Thymus (tissue), 11 donors: ENCODE measurements around the gene NTRK3. TPM values are rescaled to one million over a fixed set of nuclear protein-coding genes. Genes with fewer than 3 reads are reported as not detected.

Experiments used
- DNase-seq, 9 donors: peaks; one replicate each; pipeline ENCODE4 v3.0.0-alpha.2; 2013; ENCODE audit warnings: low spot score in 9 of 9, low read depth in 6 of 9, missing footprints in 1 of 9
- H3K27ac ChIP-seq, 2 donors: one replicate each; pipeline ENCODE4 v1.5.1; 2013; ENCODE audit warnings: control low read depth in 1 of 2, low read depth in 1 of 2, low read length in 1 of 2, mild to moderate bottlenecking in 1 of 2, moderate library complexity in 1 of 2
- H3K27me3 ChIP-seq, 2 donors: one replicate each; pipeline ENCODE4 v1.5.1; 2013; ENCODE audit warnings: low read length in 1 of 2; ENCODE audit not compliant: control insufficient read depth in 2 of 2, insufficient read depth in 1 of 2
- H3K36me3 ChIP-seq, 2 donors: one replicate each; pipeline ENCODE4 v1.5.1; 2013; ENCODE audit warnings: low read length in 1 of 2, mild to moderate bottlenecking in 1 of 2, moderate library complexity in 1 of 2; ENCODE audit not compliant: control insufficient read depth in 2 of 2, insufficient read depth in 2 of 2
- H3K4me1 ChIP-seq, 2 donors: one replicate each; pipeline ENCODE4 v1.5.1; 2013; ENCODE audit warnings: low read length in 2 of 2; ENCODE audit not compliant: control insufficient read depth in 2 of 2, insufficient read depth in 2 of 2
- H3K4me3 ChIP-seq, 2 donors: one replicate each; pipeline ENCODE4 v1.5.1; 2013; ENCODE audit warnings: low read length in 2 of 2, control low read depth in 1 of 2, mild to moderate bottlenecking in 1 of 2
- H3K9me3 ChIP-seq, 2 donors: one replicate each; pipeline ENCODE4 v1.5.1; 2013; ENCODE audit warnings: low read length in 1 of 2, mild to moderate bottlenecking in 1 of 2; ENCODE audit not compliant: control insufficient read depth in 2 of 2, insufficient read depth in 1 of 2
- WGBS: extraction: QIAGEN DNeasy Blood & Tissue Kit; methylation state at CpG from one replicate; pipeline ENCODE4 v1.1.7; 2013; 5-methylcytosine and 5-hydroxymethylcytosine counted together
- polyA plus RNA-seq: library from polyadenylated mRNA; stranded (reverse); fragments of 200-250 nt; gene quantifications from one replicate; pipeline ENCODE4 v1.2.3, GENCODE V29; 2013
- total RNA-seq: library from RNA; stranded (reverse); fragments of 120-200 nt; gene quantifications from one replicate; pipeline ENCODE4 v1.2.4, GENCODE V29; 2013
- donor health status: healthy.

NTRK3 gene
- total and polyA plus RNA-seq, 2 donors: 0.57 to 5.8 TPM

- DNase-seq: no peak
- no peak overlapping the region for H3K27ac ChIP-seq
- peaks cover 0 to 8% of the 10 kb centered on the region in 2 donors for H3K9me3 ChIP-seq
- WGBS: 88% methylated on average over 3 of the region's 3 CpGs
- no peaks in the 10 kb centered on the region for H3K4me1 ChIP-seq
- no peaks in the 10 kb centered on the region for H3K36me3 ChIP-seq
- no peaks in the 10 kb centered on the region for H3K27me3 ChIP-seq
- no peak overlapping the region for H3K4me3 ChIP-seq
Observed at GRCh38 chr15:87977907-87978306, 278.6 kb downstream of the NTRK3 start.

GRCh38 chr15:87976552-87976951 is 280.0 kb downstream of the NTRK3 start:
- no peaks in the 10 kb centered on the region for H3K4me1 ChIP-seq

DNA sequence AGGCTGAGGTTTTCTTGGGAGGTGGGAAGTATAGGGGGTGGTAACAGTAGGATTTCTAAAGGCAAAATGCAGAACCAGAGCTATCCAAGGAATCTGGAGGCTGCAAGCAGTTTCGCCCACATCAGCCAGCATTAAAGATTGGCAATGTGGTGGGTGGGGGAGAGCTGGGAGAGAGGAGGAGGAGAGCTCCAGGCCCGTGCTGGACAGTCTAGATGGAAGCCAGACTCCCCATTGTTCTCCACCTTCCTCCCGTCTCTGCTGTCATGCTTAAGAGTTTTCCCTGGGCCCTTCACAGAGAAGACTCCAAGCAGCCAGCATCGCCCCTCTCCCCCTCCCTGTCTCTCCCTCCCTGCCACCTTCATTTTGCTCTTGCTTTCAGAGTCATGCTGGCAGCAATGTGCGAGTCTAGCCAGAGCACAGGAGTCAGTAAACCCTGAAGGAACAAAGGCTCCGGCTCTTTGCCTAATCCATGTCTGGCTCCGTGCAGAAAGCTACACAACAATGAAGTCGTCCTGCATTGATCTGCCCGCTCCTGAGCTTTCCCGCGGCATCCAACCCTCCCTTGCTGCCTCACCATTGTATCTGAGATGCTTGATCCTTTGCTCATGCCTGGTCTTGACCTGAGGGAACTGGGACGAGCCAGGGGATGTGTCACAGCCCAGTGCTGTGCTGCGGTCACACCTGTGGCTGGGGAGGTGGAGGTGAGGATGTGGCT is 282.9 kb downstream of the NTRK3 start:
- Histone ChIP-seq H3K9me3 (peaks cover 0 to 11% of the 10 kb centered on the region in 2 donors), H3K4me1 (no peaks in the 10 kb centered on the region), H3K4me3 (no peak overlapping the region), H3K36me3 (no peaks in the 10 kb centered on the region), H3K27me3 (no peaks in the 10 kb centered on the region), H3K27ac (no peak overlapping the region)
- no peak for DNase-seq
- WGBS: 74% methylated on average over 13 of the region's 13 CpGs

More at GRCh38 chr15:87976552-87976951, 280.0 kb downstream of the NTRK3 start:
- H3K4me3 ChIP-seq: no peak overlapping the region
- no peak overlapping the region for H3K27ac ChIP-seq
- H3K36me3 ChIP-seq: no peaks in the 10 kb centered on the region
- no peak for DNase-seq
- peaks cover 0 to 11% of the 10 kb centered on the region in 2 donors for H3K9me3 ChIP-seq
- H3K27me3 ChIP-seq: no peaks in the 10 kb centered on the region
- WGBS: 89% methylated on average over 3 of the region's 3 CpGs

DNA sequence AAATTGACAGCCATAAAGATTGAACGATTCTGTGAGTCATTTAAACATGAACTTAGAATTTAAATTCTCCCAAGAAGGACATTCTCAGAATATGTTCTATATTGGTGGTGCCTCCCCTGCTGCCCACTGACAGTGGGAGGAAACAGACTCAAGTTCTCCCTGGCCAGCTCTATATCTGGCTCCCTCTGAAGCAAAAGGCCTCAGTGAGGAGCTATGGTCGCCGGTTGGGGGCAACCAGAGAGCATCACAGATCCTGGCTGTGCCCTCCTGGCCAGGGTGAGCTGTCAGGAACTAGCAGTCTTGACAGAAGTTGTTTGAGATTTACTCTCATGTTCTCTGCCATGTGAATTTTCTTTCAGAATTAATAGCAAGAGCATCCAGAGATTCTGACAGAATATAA is 285.5 kb downstream of the NTRK3 start:
- Histone ChIP-seq H3K9me3 (peaks cover 0 to 7% of the 10 kb centered on the region in 2 donors), H3K4me1 (no peaks in the 10 kb centered on the region), H3K4me3 (no peak overlapping the region), H3K27me3 (no peaks in the 10 kb centered on the region), H3K27ac (no peak overlapping the region), H3K36me3 (no peaks in the 10 kb centered on the region)
- 90% methylated on average over 3 of the region's 3 CpGs for WGBS
- DNase-seq: no peak

DNA sequence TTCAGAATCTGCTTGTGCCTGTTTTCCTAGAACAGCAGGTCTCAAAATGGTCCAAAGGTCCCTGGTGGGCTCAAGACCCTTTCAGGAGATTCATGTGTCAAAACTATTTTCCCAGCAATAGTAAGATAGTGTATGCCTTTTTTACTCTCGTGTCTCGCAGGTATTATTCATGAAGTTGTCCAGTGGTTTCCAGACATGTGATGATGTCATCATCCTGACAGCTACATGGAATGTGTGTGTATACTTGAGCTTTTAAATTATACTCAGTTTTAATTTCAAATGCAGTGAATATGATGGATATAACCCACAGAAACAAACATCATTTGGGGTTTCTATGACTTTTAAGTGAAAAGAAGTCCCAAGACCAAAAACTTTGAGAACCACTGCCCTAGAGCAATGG is 288.6 kb downstream of the NTRK3 start:
- H3K9me3 ChIP-seq: peaks cover 0 to 3% of the 10 kb centered on the region in 2 donors
- no peaks in the 10 kb centered on the region for H3K36me3 ChIP-seq
- WGBS: 93% methylated on average over 2 of the region's 2 CpGs
- no peaks in the 10 kb centered on the region for H3K27me3 ChIP-seq
- no peak overlapping the region for H3K4me3 ChIP-seq
- no peak overlapping the region for H3K27ac ChIP-seq
- DNase-seq: no peak
- H3K4me1 ChIP-seq: no peaks in the 10 kb centered on the region

DNA sequence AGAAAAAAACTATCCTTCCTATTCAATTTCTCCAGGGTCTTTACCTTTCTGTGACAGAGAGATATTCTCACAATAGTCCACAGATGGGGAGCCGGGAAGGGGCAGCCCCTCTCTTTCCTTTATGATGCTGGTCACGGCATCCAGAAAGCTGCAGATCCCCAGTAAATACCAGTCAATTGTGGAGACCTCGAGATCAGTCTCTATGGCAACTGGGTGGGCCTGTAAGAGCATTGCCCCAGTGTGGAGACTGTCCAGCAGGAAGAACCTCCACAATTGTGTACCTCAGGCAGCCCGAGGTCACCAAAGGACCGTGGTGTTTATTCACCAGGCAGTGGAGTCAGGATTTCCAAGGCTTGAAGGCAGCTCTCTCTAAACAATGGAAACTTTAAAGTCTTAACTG is 291.2 kb downstream of the NTRK3 start:
- Histone ChIP-seq H3K9me3 (no peaks in the 10 kb centered on the region), H3K27me3 (no peaks in the 10 kb centered on the region), H3K36me3 (no peaks in the 10 kb centered on the region), H3K4me1 (no peaks in the 10 kb centered on the region), H3K27ac (no peak overlapping the region), H3K4me3 (no peak overlapping the region)
- no peak for DNase-seq
- 87% methylated on average over 5 of the region's 5 CpGs for WGBS

- Histone ChIP-seq H3K4me1 (no peaks in the 10 kb centered on the region), H3K27me3 (no peaks in the 10 kb centered on the region), H3K9me3 (no peaks in the 10 kb centered on the region), H3K36me3 (no peaks in the 10 kb centered on the region), H3K4me3 (no peak overlapping the region), H3K27ac (no peak overlapping the region)
- DNase-seq: no peak
- WGBS: 24% methylated on average over 4 of the region's 4 CpGs
Observed at GRCh38 chr15:87962428-87962827, 294.1 kb downstream of the NTRK3 start.

DNA sequence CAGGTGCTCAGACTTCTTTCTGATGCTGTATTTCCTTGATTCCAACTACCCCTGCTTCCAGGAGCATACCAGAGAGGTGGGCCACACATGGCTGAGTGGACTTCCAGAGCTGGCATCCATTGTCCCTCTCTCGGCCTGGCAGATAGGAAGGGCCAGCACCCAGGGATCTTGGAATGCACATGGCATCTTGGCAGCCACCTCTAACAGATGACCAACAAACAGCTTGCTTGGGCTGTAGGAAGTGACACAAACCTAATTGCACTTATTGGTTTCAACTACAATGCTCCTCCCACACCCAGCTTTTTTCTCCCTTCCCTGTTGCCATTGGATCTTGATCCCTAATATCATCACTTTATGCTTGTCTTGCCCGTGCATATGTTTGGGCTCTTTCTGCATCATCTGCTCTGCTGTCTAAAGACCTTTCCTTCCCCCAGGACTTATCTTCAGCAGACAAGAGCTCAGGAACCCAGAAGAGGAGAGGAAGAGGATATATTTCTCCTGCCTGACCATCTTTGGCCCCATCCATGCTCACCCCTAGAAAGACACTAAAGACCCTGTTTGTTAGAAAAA is 294.6 kb downstream of the NTRK3 start:
- WGBS: 51% methylated on average over 2 of the region's 2 CpGs
- Histone ChIP-seq H3K27me3 (no peaks in the 10 kb centered on the region), H3K4me1 (no peaks in the 10 kb centered on the region), H3K36me3 (no peaks in the 10 kb centered on the region), H3K4me3 (no peak overlapping the region), H3K27ac (no peak overlapping the region), H3K9me3 (no peaks in the 10 kb centered on the region)
- DNase-seq: no peak

- no peak for DNase-seq
- Histone ChIP-seq H3K9me3 (no peaks in the 10 kb centered on the region), H3K4me3 (no peak overlapping the region), H3K36me3 (no peaks in the 10 kb centered on the region), H3K4me1 (no peaks in the 10 kb centered on the region), H3K27me3 (no peaks in the 10 kb centered on the region), H3K27ac (no peak overlapping the region)
- WGBS: 94% methylated on average over 4 of the region's 4 CpGs
Observed at GRCh38 chr15:87959662-87960061, 296.9 kb downstream of the NTRK3 start.
